Activated T-cell treated with anti-CD3 and anti-CD28 coated beads, Interleukin-2, amount 50 U/mL, for 72 hours (primary cell): ENCODE data around the gene MAN1B1. TPM values are rescaled to one million over a fixed set of nuclear protein-coding genes. Genes with fewer than 3 reads are reported as not detected.
A peak's percentile ranks its signal among the peaks of the same experiment; 100 is the strongest.

Experiments
- ATAC-seq, 2 donors: fragments of 150-1000 bp; cut with Tn5 transposase; replicated peaks in 1 of 2; 2 replicates each; pipeline ENCODE4 v1.10.0; 2021; ENCODE audit warnings: moderate library complexity in 2 of 2, mild to moderate bottlenecking in 1 of 2
- DNase-seq, 2 donors: peaks; one replicate each; pipeline ENCODE4 v3.0.0; 2021 to 2022; ENCODE audit warnings: mixed read lengths in 1 of 2
- H3K27ac Mint-ChIP-seq: one replicate; pipeline ENCODE4 v1.8.0; 2022; ENCODE audit warnings: mild to moderate bottlenecking, moderate library complexity, mixed read lengths
- H3K27me3 Mint-ChIP-seq: one replicate; pipeline ENCODE4 v1.8.0; 2022; ENCODE audit warnings: low read depth, mixed read lengths
- H3K36me3 Mint-ChIP-seq, 2 donors: one replicate each; pipeline ENCODE4 v1.8.0; 2022; ENCODE audit warnings: mixed read lengths in 2 of 2, mild to moderate bottlenecking in 1 of 2; ENCODE audit not compliant: insufficient read depth in 2 of 2
- H3K4me1 Mint-ChIP-seq: one replicate; pipeline ENCODE4 v1.8.0; 2022; ENCODE audit warnings: low read depth, mixed read lengths
- H3K4me3 Mint-ChIP-seq, 2 donors: one replicate each; pipeline ENCODE4 v1.8.0; 2022; ENCODE audit warnings: mild to moderate bottlenecking in 2 of 2, mixed read lengths in 2 of 2, moderate library complexity in 2 of 2
- H3K9me3 Mint-ChIP-seq, 2 donors: one replicate each; pipeline ENCODE4 v1.8.0; 2022; ENCODE audit warnings: mixed read lengths in 2 of 2
- total RNA-seq, 2 donors: library from RNA; stranded (reverse); gene quantifications; one replicate each; pipeline ENCODE4 v1.2.3, GENCODE V29; 2022

The MAN1B1 gene
- total RNA-seq, 2 donors from 2014 or later, result 40.3 to 45.8 TPM

GRCh38 chr9:137109250-137110146, 22.7 kb downstream of the MAN1B1 start:
- DNase-seq (no peak), ATAC-seq (no peak)
- Mint-ChIP-seq H3K4me1 (peaks cover 4% of the 10 kb centered on the region), H3K27ac (no peak overlapping the region), H3K9me3 (no peaks in the 10 kb centered on the region), H3K27me3 (no peaks in the 10 kb centered on the region), H3K4me3 (no peak overlapping the region), H3K36me3 (peaks cover 1 to 5% of the 10 kb centered on the region in 2 donors)

- Mint-ChIP-seq H3K4me3 (peak overlapping the region in 1 of 2 donors; percentile 47), H3K4me1 (peaks cover 4% of the 10 kb centered on the region), H3K36me3 (peaks cover 0 to 4% of the 10 kb centered on the region in 2 donors), H3K27me3 (no peaks in the 10 kb centered on the region), H3K9me3 (no peaks in the 10 kb centered on the region), H3K27ac (no peak overlapping the region)
- DNase-seq (no peak), ATAC-seq (no peak)
Measured at GRCh38 chr9:137110147-137110910, 23.5 kb downstream of the MAN1B1 start.

- Mint-ChIP-seq H3K27ac (no peak overlapping the region), H3K9me3 (no peaks in the 10 kb centered on the region), H3K4me1 (peaks cover 4% of the 10 kb centered on the region), H3K36me3 (peaks cover 0 to 4% of the 10 kb centered on the region in 2 donors), H3K27me3 (no peaks in the 10 kb centered on the region), H3K4me3 (peak overlapping the region in 1 of 2 donors; percentile 47)
- ATAC-seq (no peak), DNase-seq (no peak)
Measured at GRCh38 chr9:137110911-137111787, 24.4 kb downstream of the MAN1B1 start.

GRCh38 chr9:137111788-137112563, 25.2 kb downstream of the MAN1B1 start:
- peaks cover 4% of the 10 kb centered on the region for H3K4me1 Mint-ChIP-seq
- H3K27me3 Mint-ChIP-seq, result no peaks in the 10 kb centered on the region
- no peaks in the 10 kb centered on the region for H3K9me3 Mint-ChIP-seq
- DNase-seq, result no peak
- peaks cover 0 to 4% of the 10 kb centered on the region in 2 donors for H3K36me3 Mint-ChIP-seq
- H3K4me3 Mint-ChIP-seq, result no peak overlapping the region
- no peak for ATAC-seq
- H3K27ac Mint-ChIP-seq, result no peak overlapping the region

DNA sequence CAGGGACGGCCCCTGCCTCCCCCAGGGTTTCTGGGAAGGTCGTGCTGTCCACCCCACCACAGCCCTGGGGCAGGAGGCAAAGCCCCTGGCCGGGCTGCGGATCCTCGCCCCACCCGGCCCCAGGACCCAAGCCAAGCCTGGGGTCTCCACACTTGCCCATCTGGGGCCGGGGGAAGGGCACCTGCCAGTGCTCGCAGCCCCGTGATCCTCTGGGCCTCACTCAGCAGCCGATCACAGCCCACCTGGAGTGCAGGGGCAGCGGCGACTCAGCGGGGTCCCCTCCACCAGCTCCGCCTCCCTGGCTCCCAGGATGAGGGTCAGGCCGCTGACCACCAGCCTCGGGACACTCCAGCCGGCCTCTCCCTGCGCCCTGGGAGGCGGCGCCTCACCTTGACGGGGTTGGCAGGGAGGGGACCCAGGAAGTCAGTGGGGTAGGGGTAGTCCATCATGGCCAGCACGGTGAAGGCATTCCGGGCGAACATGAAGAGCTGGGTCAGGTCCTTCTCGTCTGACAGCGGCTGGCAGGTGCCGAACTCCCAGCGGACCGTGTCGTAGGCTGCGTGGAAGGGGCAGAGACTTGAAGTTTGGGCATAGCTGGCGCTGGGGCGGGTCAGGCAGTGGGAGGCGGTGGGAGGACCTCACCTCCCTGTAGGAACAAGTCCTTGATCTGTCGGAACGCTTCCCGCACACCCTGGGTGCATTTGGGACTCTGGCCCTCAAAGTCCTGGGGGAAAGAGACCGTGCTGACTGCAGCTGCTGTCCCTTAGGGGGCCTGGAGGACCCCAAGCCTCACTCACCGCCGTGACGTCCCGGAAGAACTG, 26.0 kb downstream of the MAN1B1 start:
- H3K4me3 Mint-ChIP-seq, result peak overlapping the region; percentile 49 to 85
- H3K27ac Mint-ChIP-seq, result no peak overlapping the region
- peaks cover 0 to 4% of the 10 kb centered on the region in 2 donors for H3K36me3 Mint-ChIP-seq
- DNase-seq (no peak), ATAC-seq (no peak)
- H3K27me3 Mint-ChIP-seq, result no peaks in the 10 kb centered on the region
- H3K9me3 Mint-ChIP-seq, result no peaks in the 10 kb centered on the region
- H3K4me1 Mint-ChIP-seq, result peaks cover 4% of the 10 kb centered on the region

- Mint-ChIP-seq H3K27ac (no peak overlapping the region), H3K27me3 (no peaks in the 10 kb centered on the region)
Measured at GRCh38 chr9:137113385-137114159, 26.8 kb downstream of the MAN1B1 start.

GRCh38 chr9:137114220-137114612, 27.4 kb downstream of the MAN1B1 start:
- no peak overlapping the region for H3K27ac Mint-ChIP-seq
- no peaks in the 10 kb centered on the region for H3K27me3 Mint-ChIP-seq
- DNase-seq, result peak; percentile 20 to 23

More at GRCh38 chr9:137113385-137114159, 26.8 kb downstream of the MAN1B1 start:
- Mint-ChIP-seq H3K36me3 (peaks cover 0 to 4% of the 10 kb centered on the region in 2 donors), H3K4me3 (peak overlapping the region; percentile 42 to 85), H3K9me3 (no peaks in the 10 kb centered on the region), H3K4me1 (peaks cover 4% of the 10 kb centered on the region)
- peak; percentile 37 to 41 for ATAC-seq
- peak; percentile 28 to 53 for DNase-seq

GRCh38 chr9:137114613-137115393, 28.0 kb downstream of the MAN1B1 start, which contains the start of gene DPP7:
Gene DPP7 (minus strand): TSS chr9:137114733. CDS start chr9:137114713, 20 bp downstream.
- peak; percentile 93 to 94 for ATAC-seq
- no peaks in the 10 kb centered on the region for H3K9me3 Mint-ChIP-seq
- H3K4me3 Mint-ChIP-seq, result peak within 1 kb of the TSS; percentile 65 to 85
- DNase-seq, result peak; percentile 87 to 89
- peaks cover 12% of the 10 kb centered on the region for H3K4me1 Mint-ChIP-seq
- peaks cover 0 to 4% of the 10 kb centered on the region in 2 donors for H3K36me3 Mint-ChIP-seq
- H3K27me3 Mint-ChIP-seq, result no peaks in the 10 kb centered on the region
- no peak within 1 kb of the TSS for H3K27ac Mint-ChIP-seq

More at GRCh38 chr9:137114220-137114612, 27.4 kb downstream of the MAN1B1 start:
- H3K36me3 Mint-ChIP-seq, result peaks cover 0 to 4% of the 10 kb centered on the region in 2 donors
- H3K4me1 Mint-ChIP-seq, result peaks cover 9% of the 10 kb centered on the region
- no peaks in the 10 kb centered on the region for H3K9me3 Mint-ChIP-seq
- H3K4me3 Mint-ChIP-seq, result peak overlapping the region; percentile 57 to 65
- ATAC-seq, result peak; percentile 23

DNA sequence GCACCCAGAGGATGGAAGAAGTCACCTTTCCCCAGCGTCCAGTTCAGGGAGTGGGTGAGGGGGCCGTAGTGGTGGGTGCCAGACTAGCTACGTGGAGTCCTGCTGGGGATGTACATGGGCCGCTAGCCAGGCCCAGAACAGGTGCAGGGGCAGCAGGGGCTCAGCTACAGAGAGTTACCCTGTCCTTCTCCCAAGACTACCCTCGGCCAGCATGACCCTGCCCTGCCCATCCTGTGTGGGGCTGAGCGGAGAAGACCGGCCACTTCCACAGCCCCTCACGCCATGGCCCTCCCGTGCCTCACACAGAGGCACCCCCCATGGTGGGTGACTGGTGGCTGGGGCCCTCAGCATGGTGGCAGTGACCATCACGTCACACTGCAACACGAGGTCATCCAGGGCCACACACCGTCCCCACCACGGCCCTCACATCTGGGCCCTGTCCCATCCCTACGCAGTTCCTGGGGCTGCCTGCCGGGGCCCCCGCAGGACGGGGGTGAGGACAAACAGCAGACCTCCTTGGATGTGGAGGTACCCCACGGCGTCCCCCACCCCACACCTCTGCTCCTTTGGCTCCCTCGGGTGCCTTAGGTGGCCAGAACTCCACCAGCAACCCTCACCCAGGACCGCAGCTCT, 28.7 kb downstream of the MAN1B1 start:
- Mint-ChIP-seq H3K36me3 (peaks cover 0 to 4% of the 10 kb centered on the region in 2 donors), H3K27me3 (no peaks in the 10 kb centered on the region), H3K9me3 (no peaks in the 10 kb centered on the region), H3K4me1 (peaks cover 12% of the 10 kb centered on the region), H3K4me3 (peak overlapping the region; percentile 20 to 62), H3K27ac (no peak overlapping the region)
- no peak for ATAC-seq
- no peak for DNase-seq

GRCh38 chr9:137116027-137116507, 29.3 kb downstream of the MAN1B1 start:
- ATAC-seq (no peak), DNase-seq (no peak)
- Mint-ChIP-seq H3K27me3 (no peaks in the 10 kb centered on the region), H3K36me3 (peaks cover 0 to 1% of the 10 kb centered on the region in 2 donors), H3K27ac (no peak overlapping the region), H3K9me3 (no peaks in the 10 kb centered on the region), H3K4me3 (peak overlapping the region; percentile 20 to 61), H3K4me1 (peaks cover 12% of the 10 kb centered on the region)
